SK-N-SH (cell line): Measurements from ENCODE around the gene AIP.
A peak's percentile ranks its signal among the peaks of the same experiment; 100 is the strongest.

Experiments used
- ELF1 ChIP-seq: IDR thresholded peaks from 2 replicates; pipeline ENCODE4 v1.4.0; 2012
- MXI1 ChIP-seq: IDR thresholded peaks from 2 replicates; pipeline ENCODE4 v1.6.1; 2012; ENCODE audit warnings: mild to moderate bottlenecking, low read depth, low read length, improper control_type of control experiment
- RAD21 ChIP-seq: IDR thresholded peaks from 2 replicates; pipeline ENCODE4 v1.6.1; 2012; ENCODE audit warnings: mild to moderate bottlenecking, low read length
- SIN3A ChIP-seq: IDR thresholded peaks from 2 replicates; pipeline ENCODE4 v1.6.1; 2012; ENCODE audit warnings: low read depth, mild to moderate bottlenecking, low read length, moderate library complexity, borderline replicate concordance
- SMC3 ChIP-seq: IDR thresholded peaks from 2 replicates; pipeline ENCODE4 v1.6.1; 2012; ENCODE audit warnings: low read depth, low read length, improper control_type of control experiment
- TAF1 ChIP-seq: IDR thresholded peaks from 2 replicates; pipeline ENCODE4 v1.6.1; 2012; ENCODE audit warnings: low read depth, mild to moderate bottlenecking, low read length, moderate library complexity, borderline replicate concordance
- TF ChIP-seq, protein P1 (sequence below): fragments of 200-600 bp; sonication (generic); IDR thresholded peaks from 2 replicates; pipeline ENCODE4 v1.6.1; 2017; ENCODE audit warnings: antibody characterized with exemption, mild to moderate bottlenecking, moderate library complexity
- TF ChIP-seq, protein P2 (sequence below): IDR thresholded peaks from 2 replicates; pipeline ENCODE4 v1.4.0; 2012; ENCODE audit warnings: low read depth
- TF ChIP-seq, protein P3 (sequence below): IDR thresholded peaks from 2 replicates; pipeline ENCODE4 v1.6.1; 2012; ENCODE audit warnings: mild to moderate bottlenecking, low read depth, low read length, moderate library complexity

DNA sequence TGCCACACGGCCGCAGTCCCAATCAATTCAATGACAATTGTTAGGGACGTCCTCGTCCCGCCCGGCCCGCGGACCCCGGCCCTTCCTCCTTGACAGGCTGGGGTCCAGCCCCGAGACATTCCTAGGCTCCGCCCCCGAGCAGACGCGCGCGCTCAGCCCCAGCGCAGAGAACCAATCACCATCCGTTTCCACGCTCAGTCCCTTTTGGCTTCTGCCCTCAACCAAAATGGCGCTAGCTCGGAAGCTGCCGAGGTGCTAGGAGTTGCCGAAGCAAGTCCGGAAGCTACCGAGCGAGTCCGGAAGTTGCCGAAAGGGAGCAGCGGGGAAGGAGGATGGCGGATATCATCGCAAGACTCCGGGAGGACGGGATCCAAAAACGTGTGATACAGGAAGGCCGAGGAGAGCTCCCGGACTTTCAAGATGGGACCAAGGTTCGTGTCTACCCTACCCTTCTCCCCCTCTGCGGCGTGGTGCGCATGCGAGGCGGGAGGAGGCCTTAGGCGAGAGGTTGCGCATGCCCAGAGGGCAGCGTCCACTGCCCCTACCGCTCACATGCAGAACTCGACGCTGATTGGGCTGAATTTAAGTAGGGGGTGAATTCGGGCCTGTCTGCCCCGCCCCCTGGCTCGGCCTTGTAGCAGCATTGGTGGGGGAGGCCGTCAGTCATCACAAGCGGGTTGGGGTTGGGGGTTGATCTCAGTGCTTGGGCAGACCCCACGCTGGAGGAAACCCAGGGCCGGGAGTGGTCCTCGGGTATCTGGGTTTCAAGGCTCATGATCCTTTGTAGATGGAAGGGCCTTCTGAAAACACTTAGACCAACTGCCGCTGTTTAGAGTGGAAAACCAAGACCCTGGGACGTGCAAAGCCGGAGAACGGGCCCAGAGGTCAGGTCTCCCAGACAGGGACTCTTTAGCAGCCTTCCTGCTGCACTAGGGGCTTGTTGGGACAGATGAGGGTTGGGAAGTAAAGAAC, at the start of gene AIP:
- TF ChIP-seq TAF1, result peak; percentile 92
- TF ChIP-seq SIN3A, result no peak; the same call in 1 of the 2 replicates
- TF ChIP-seq, protein P1, sequence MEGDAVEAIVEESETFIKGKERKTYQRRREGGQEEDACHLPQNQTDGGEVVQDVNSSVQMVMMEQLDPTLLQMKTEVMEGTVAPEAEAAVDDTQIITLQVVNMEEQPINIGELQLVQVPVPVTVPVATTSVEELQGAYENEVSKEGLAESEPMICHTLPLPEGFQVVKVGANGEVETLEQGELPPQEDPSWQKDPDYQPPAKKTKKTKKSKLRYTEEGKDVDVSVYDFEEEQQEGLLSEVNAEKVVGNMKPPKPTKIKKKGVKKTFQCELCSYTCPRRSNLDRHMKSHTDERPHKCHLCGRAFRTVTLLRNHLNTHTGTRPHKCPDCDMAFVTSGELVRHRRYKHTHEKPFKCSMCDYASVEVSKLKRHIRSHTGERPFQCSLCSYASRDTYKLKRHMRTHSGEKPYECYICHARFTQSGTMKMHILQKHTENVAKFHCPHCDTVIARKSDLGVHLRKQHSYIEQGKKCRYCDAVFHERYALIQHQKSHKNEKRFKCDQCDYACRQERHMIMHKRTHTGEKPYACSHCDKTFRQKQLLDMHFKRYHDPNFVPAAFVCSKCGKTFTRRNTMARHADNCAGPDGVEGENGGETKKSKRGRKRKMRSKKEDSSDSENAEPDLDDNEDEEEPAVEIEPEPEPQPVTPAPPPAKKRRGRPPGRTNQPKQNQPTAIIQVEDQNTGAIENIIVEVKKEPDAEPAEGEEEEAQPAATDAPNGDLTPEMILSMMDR, result no peak
- TF ChIP-seq RAD21, result no peak
- TF ChIP-seq, protein P2, sequence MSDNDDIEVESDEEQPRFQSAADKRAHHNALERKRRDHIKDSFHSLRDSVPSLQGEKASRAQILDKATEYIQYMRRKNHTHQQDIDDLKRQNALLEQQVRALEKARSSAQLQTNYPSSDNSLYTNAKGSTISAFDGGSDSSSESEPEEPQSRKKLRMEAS, result peak; percentile 100
- TF ChIP-seq, protein P3, sequence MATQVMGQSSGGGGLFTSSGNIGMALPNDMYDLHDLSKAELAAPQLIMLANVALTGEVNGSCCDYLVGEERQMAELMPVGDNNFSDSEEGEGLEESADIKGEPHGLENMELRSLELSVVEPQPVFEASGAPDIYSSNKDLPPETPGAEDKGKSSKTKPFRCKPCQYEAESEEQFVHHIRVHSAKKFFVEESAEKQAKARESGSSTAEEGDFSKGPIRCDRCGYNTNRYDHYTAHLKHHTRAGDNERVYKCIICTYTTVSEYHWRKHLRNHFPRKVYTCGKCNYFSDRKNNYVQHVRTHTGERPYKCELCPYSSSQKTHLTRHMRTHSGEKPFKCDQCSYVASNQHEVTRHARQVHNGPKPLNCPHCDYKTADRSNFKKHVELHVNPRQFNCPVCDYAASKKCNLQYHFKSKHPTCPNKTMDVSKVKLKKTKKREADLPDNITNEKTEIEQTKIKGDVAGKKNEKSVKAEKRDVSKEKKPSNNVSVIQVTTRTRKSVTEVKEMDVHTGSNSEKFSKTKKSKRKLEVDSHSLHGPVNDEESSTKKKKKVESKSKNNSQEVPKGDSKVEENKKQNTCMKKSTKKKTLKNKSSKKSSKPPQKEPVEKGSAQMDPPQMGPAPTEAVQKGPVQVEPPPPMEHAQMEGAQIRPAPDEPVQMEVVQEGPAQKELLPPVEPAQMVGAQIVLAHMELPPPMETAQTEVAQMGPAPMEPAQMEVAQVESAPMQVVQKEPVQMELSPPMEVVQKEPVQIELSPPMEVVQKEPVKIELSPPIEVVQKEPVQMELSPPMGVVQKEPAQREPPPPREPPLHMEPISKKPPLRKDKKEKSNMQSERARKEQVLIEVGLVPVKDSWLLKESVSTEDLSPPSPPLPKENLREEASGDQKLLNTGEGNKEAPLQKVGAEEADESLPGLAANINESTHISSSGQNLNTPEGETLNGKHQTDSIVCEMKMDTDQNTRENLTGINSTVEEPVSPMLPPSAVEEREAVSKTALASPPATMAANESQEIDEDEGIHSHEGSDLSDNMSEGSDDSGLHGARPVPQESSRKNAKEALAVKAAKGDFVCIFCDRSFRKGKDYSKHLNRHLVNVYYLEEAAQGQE, result no peak
- TF ChIP-seq SMC3, result no peak
- peak; percentile 69 for TF ChIP-seq MXI1
- peak; percentile 78 for TF ChIP-seq ELF1
